HG03025 (cell line): ENCODE measurements around the gene ADAMTS15.

Source experiments
- ATAC-seq: cut with Tn5 transposase; IDR thresholded peaks from one replicate; pipeline ENCODE4 v1.9.1; 2021; ENCODE audit warnings: mild to moderate bottlenecking, moderate library complexity; ENCODE audit not compliant: unreplicated experiment, low FRiP score

Gene ADAMTS15, protein sequence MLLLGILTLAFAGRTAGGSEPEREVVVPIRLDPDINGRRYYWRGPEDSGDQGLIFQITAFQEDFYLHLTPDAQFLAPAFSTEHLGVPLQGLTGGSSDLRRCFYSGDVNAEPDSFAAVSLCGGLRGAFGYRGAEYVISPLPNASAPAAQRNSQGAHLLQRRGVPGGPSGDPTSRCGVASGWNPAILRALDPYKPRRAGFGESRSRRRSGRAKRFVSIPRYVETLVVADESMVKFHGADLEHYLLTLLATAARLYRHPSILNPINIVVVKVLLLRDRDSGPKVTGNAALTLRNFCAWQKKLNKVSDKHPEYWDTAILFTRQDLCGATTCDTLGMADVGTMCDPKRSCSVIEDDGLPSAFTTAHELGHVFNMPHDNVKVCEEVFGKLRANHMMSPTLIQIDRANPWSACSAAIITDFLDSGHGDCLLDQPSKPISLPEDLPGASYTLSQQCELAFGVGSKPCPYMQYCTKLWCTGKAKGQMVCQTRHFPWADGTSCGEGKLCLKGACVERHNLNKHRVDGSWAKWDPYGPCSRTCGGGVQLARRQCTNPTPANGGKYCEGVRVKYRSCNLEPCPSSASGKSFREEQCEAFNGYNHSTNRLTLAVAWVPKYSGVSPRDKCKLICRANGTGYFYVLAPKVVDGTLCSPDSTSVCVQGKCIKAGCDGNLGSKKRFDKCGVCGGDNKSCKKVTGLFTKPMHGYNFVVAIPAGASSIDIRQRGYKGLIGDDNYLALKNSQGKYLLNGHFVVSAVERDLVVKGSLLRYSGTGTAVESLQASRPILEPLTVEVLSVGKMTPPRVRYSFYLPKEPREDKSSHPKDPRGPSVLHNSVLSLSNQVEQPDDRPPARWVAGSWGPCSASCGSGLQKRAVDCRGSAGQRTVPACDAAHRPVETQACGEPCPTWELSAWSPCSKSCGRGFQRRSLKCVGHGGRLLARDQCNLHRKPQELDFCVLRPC

DNA sequence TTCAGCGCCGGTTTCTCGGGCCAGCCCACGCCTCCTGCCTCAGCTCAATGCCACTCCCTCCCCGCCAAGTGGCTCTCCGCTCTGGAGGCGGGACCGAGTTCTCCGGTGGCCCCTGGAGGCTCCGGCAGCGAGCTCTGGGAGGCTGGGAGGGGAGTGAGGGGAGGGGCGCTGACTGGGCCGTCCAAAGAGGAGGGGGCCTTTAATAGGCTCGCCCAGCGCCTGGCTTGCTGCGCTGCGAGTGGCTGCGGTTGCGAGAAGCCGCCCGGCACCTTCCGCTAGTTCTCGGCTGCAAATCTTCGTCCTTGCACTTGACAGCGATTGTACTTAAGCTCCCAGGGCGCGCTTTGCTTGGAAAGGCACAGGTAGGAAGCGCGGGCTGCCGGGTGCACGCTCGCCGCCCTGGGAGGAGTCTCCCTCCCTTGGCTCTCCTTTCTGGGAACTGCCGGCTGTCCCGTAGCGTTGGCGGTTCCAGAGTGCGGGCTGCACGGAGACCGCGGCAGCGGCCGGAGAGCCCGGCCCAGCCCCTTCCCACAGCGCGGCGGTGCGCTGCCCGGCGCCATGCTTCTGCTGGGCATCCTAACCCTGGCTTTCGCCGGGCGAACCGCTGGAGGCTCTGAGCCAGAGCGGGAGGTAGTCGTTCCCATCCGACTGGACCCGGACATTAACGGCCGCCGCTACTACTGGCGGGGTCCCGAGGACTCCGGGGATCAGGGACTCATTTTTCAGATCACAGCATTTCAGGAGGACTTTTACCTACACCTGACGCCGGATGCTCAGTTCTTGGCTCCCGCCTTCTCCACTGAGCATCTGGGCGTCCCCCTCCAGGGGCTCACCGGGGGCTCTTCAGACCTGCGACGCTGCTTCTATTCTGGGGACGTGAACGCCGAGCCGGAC, at the start of gene ADAMTS15:
Gene ADAMTS15, plus strand, starts transcription at position 230 of the 894 bp plus-strand sequence. Its CDS starts 329 bp downstream, at position 559.
- ATAC-seq, result no peak

DNA sequence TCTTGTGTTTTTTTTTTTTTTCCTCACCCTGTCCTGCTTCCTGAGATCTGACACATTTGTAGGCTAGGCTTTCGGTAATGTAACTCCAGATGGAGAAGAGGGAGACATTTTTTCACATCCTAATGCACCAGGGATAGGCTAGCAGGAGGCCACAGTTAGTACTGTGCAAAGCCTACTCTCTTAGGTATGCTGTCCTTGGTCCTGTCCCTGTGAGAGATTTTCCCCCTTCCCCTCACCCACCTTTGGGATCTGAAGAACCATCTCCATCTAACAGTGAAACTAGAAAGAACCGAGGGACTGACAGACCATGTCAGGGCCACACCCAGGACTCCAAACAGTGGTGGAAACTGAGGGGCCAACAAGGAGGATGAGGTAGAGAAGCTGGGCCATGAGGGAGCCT, 49.2 kb upstream of the ADAMTS15 start:
- ATAC-seq, result no peak

DNA sequence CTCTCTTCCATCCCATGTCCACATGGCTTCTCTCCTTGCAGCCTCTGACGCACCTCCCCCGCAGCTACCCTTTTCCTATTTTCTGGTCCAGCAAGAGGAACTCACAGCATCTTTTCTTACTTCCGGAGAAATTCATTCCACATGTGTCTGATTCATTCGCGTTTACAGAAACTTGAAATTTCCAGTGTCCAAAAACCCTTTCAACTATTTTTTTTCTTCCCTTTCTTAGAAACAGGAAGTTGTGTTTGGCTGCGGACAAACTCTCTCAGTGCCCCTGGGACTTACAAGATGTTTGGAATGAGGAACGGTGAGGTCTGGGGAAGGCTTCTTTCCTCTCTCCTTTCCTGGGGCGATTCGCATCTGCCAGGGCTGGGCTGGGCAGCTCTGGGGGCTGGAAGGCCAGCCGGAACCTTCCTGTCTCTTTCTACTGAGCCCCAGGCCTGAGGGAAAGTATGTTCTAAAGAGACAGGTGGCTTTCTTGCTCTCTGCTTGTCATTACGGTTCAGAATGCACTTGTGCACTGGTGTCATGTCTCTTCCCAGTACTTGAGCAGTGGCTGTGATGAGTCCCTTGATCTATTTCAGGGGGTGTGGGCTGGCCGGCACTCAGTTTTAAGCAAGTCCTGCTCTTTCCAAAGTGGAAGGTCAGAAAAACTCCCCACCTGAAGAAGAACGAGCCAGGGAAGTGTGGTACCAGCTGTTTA, 47.5 kb upstream of the ADAMTS15 start:
- ATAC-seq, result no peak

DNA sequence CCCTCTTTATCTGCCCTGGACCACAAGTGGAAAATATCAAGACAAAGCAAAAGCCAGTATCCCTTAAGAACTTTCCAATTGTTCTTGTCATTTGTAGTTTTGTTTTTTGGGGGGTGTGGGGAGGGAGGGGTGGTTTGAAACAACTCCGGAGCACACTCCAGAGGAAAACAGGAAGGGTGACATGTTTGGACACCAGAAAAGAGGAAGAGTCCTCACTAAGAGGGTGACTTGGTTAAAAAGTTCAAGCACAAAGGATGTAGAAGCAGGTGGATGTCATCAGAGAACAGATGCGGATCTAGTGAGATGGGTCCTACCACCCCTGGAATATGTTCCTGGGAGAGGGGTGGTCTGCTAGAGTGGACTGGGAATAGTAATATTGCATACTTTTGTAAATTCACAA, 45.9 kb upstream of the ADAMTS15 start:
- ATAC-seq, result no peak

DNA sequence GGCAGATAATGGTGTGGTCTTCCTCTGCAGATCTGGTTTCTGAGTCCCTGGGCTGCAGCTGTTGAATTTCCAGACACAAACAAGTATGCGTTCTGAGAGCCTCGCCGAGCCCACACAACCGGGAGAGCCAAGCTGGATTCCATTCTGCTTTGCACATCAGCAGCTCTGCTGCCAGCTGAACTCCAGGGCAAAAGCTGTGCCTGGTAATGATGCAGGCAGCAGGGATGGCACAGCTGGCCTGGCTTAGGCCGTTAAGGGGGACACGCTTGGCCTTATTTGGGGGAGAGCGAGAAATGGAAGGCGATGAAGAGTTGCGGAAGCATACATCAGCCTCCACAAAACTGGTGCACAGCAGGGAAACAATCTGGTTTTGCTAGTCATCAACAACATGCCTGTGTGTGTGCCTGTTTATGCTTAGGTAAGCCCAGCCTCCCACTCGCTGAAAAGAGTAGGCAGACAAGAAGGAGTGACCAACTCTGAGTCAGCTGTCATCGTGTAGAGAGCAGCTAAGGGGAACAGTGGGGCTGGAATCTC, 45.1 kb upstream of the ADAMTS15 start:
- no peak for ATAC-seq

DNA sequence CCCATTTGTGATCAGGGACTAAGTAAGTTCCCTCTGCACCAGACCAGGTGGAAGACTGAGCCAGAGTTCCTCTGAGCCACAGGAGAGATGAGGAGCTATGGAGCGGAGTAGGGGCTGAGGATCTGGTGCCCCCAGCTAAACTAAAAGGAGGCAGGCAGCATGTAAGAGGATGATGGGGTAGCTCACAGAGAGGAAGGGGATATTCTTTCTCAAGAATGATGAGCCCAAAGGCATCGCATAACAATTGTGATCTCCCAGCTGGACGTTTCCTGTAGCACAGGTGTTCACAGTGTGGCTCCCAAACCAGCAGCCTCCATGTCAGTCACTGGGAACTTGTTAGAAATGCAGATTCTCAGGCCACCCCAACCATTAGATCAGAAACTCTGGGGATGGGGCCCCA, 44.5 kb upstream of the ADAMTS15 start:
- no peak for ATAC-seq

DNA sequence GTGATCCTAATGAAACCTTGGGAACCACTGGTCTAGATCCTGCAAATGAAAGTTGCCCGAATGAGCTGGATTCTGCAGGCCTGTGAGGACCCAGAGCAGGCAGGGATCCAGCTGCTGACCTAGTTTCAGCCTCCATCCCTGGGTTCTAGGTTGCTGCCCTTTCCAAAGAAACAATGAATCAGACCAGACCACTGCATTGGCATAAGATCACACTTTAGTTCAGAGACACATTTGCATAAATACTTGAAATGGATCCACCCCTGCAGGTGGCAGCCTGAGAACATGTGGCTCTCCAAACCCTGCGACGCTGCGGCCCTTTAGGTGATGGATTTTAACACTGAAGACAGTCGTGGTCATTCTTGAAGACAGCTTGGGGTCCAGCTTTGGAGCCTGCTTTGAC, 43.7 kb upstream of the ADAMTS15 start:
- ATAC-seq, result no peak

DNA sequence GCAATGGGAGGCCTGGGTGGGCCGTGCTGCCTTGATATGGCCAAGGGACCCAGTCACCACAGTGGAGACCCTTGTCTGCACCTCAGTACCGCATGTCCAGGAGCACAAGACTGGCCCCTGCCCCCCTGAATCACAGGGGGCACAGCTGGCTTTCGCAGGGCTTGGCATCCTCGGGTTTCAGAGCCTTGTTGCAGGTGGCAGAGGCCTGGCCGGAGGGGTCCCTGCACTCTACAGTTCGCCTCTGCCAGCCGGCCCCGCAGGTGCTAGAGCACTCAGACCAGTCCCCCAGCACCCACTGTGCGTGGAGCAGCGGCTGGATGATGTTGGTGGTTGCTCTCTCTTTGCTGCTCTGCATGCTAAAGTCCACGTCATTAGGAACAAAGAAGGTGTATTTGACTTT, 43.0 kb upstream of the ADAMTS15 start:
- ATAC-seq, result no peak

DNA sequence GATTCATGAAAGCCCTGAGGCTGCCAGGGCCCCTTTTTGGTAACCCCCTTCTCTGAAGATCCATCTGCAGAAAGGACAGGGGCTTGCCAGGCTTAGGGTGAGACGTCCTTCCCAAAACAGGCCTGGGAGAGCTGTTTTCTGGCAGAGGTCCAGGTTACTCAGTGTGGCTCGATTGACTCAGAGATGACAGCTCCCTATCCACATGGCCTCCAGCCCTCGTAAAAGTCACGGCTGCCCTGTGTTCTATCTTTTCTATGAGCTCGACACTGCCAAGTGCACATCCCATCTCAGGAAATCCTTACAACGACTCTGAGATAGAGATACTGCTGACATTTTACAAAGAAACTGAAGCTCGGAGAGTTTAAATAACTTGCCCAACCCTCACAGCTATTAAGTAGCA, 40.5 kb upstream of the ADAMTS15 start:
- ATAC-seq, result no peak

DNA sequence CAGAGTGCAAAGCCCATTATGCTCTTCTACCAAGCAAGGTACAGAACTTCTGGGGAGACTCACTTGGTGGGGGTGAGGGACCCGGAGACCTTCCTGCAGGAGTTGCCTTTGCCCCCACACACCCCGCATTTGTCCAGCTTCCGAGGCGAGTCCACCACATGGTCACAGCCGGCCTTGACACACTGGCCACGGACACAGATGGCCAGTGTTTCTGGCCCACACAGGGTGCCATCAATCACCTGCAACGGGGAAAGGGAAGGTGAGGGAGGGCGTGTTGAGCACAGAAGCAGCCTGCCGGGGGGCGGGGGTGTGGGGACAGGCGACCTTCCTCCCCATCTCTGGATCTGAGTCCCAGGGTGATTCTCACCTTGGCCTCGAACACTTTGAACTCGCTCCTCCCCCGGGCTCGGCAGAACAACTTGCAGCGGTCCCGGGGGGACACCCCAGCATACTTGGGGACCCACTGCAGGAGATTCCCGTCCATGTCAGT, 40.0 kb upstream of the ADAMTS15 start:
- ATAC-seq, result no peak

DNA sequence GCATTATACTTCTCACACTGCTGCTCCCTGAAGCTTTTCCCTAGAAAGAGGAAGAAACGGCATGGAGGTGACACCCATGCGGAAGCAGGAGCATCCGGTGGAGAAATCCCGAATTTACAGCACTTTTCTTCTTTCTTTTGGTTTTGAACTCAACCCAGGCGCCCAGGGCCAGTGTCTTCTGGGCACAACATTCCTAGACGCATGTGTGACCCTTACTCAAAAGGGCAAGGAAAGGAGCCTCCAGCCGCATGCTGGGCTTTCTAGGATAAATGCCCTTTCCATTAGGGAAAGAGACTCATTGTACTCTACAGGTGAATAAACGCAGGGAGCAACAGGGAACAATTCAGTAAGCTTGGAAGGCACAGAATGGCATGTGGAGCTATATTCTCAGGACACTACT, 39.5 kb upstream of the ADAMTS15 start:
- no peak for ATAC-seq

DNA sequence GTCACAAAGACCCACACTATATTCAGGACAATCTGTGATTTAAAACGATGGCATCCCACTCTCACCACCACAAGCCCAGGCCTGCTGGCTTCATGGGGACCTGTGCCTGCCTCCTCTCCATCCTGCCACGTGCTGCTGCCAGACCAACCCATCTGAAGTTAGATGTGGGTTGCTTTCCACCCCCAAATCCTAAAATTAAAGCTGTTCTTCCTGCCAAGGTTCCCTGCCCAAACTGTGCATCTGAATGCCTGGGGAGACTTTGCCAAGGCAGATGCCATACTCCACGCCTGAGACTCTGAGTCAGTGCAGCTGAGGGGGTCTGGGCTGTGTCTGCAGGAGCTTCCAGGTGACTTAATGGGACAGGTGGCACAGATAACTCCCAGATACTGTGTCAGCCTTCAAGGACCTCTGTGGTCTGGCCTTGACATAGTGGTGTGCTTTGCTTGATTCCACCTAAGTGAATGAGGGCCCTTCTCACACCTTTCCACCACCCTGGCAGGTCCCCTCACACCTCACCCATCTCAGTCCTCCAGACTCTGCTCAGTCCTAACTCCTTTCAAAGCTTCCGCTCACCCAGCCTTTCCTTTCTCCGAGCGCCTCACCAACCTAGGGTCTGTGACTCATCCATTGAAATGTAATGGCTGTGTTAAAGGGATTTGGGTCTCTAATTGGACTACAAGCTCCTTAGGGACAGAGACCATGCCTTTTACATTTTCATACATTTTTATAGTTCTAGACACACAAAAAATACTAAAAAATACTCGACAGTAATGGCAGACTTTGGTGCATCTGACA, 38.7 kb upstream of the ADAMTS15 start:
- ATAC-seq, result no peak

DNA sequence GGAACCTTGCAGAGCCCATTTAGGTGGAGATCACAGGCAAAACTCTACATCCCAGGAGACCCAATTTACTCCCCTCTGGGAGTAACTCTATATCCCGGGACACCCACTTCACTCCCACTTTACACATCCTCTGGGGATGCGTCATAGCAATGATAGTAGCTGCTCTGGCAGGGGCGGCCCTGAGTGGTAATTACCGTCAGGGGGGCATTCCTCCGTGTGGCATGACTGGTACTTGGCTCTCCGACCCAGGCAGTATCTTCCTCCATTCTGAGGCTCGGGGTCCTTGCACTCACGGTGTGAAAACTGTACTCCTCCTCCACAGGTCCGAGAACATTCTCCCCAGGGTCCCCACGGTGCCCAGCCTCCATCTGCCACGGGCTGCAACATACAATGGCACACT, 37.2 kb upstream of the ADAMTS15 start:
- no peak for ATAC-seq

DNA sequence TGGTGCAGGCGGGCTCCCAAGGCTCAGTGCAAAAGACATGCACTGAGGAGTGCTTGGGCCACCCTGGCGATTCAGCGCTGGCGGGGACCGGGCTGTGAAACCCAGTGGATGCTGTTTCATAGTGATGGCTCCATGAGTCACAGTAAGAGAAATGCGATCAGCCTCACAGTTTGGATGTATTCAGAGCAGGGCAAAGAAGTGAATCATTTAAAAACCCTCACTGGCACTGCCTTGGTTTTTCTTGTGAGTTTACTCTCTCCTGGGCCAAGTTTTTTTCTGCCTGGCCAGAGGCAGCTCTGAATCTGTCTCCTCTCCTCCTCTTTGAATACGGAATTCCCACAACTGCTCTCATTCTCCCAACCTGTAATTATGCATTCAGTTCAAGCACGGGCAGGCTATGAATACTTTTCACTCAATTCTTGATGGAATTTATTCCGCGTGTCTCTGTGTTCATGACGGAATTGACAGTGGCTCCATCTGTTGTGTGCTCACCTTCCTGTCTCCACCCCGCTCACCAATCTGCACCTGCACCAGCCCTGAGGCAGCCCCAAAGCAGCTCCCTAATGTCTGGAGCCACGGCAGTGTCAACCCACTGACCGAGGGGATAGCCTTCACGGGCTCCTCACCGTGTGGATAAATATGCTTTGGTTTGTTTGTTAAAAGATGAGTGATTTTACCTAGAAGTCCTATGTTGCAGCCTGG, 34.9 kb upstream of the ADAMTS15 start:
- ATAC-seq, result no peak

DNA sequence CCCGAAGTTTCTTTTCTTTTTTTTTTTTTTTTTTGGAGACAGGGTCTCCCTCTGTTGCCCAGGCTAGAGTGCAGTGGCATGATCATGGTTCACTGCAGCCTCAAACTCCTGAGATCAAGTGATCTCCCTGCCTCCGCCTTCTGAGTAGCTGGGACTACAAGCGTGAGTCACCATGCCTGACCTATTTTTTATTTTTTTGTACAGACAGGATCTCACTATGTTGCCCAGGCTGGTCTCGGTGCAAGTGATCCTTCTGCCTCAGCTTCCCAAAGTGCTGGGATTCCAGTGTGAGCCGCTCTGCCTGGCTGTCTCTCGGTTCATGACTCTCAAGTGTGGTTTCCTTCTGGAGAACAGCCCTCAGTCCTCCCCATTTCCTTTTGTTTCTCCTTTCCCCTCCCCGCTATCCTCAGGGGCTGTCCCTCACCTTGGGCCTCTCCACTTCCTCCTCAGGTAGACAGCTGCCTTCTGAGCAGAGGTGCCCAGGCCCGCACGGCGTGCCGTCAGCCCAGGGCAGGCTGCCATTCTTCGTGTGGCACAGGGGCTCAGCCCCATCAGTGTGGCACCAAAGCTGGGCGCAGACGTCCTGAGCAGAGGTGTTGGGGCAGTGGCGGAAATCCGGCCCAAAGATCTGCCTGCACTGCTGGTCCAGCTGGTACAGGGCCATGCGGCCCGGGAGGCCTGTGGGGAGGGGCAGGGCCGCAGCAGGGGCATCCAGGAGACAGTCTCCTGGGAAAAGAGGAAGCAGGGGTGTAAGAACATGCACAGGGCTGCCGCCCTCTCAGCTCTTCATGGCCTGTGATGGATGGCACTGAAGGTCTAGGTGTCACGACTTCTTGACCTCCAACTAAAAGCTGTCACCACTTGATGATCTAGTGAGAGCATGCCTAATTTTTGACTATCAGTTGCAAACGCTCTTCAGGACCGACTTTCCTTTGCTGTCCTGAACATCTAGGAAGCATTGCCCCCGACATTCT, 34.1 kb upstream of the ADAMTS15 start:
- ATAC-seq, result no peak

DNA sequence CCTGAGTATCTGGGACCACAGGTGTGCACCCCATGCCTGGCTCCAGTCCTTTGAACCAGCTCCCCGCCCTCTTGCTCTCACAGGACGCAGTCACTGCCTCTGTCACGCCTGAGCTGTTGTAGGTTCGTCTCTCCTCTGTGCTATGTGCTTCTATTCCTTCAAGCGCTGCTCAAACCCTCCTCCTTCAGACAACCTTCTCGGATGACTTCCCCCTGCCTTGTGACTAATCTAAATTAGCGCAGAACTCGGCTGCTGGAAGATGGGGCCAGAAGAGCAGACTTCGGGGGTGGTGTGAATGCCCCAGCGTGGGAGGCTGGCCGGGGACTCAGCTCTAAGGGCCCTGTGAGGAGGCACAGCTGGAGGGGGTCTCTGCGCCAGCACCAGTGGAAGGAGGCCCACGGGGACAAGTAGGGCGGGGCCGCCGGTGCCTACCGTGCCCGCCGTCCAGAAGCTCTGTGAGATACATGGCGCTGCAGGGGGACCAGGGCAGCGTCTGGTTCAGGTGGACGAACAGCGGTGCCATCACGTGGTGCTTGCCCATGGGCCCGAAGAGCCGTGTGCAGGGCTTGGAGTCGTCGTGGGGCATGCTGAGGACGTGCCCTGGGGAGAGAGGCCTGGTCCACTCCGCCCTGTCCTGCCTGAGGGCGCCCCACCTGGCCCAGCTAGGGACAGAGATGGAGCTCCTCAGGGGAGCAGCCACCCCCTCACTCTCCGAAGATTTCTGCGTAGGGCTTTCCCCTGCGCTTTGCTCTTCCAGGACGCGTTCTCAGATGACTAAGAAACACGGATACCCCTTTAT, 32.5 kb upstream of the ADAMTS15 start:
- no peak for ATAC-seq
